Subcutaneous abdominal adipose tissue (tissue), 5 donors: ENCODE data around the gene GPC1.

Experiments
- H3K27ac ChIP-seq: one replicate; pipeline ENCODE4 v1.7.0; 2013; ENCODE audit warnings: low read depth, mild to moderate bottlenecking, inconsistent platforms, low read length, moderate library complexity
- H3K27me3 ChIP-seq, 5 donors: one replicate each; pipeline ENCODE4 v1.7.0; 2013; ENCODE audit warnings: low read length in 5 of 5, inconsistent platforms in 1 of 5; ENCODE audit not compliant: control insufficient read depth in 5 of 5, insufficient read depth in 4 of 5
- H3K36me3 ChIP-seq, 5 donors: one replicate each; pipeline ENCODE4 v1.7.0; 2013; ENCODE audit warnings: low read length in 5 of 5; ENCODE audit not compliant: control insufficient read depth in 5 of 5, insufficient read depth in 5 of 5
- H3K4me1 ChIP-seq, 5 donors: one replicate each; pipeline ENCODE4 v1.7.0; 2013; ENCODE audit warnings: low read length in 5 of 5, mild to moderate bottlenecking in 3 of 5, moderate library complexity in 1 of 5; ENCODE audit not compliant: control insufficient read depth in 5 of 5, insufficient read depth in 5 of 5
- H3K4me3 ChIP-seq, 5 donors: one replicate each; pipeline ENCODE4 v1.7.0; 2013; ENCODE audit warnings: low read length in 5 of 5, low read depth in 1 of 5
- H3K9ac ChIP-seq, 5 donors: one replicate each; pipeline ENCODE4 v1.7.0; 2013; ENCODE audit warnings: low read length in 5 of 5, mild to moderate bottlenecking in 4 of 5, moderate library complexity in 3 of 5
- H3K9me3 ChIP-seq, 5 donors: one replicate each; pipeline ENCODE4 v1.7.0; 2013; ENCODE audit warnings: low read length in 5 of 5; ENCODE audit not compliant: control insufficient read depth in 5 of 5
- donor health status: healthy.
- donor health status: healthy.
- donor health status: healthy.
- donor health status: healthy.
- donor health status: healthy.

Gene GPC1

GRCh38 chr2:240512666-240513535 lies 77.4 kb downstream of the GPC1 start:
- Histone ChIP-seq H3K9me3 (no peaks in the 10 kb centered on the region), H3K36me3 (peaks cover 0 to 29% (median 7%) of the 10 kb centered on the region in 5 donors), H3K4me3 (no peak overlapping the region), H3K27me3 (no peaks in the 10 kb centered on the region), H3K27ac (no peak overlapping the region), H3K9ac (no peak overlapping the region), H3K4me1 (peaks cover 0 to 10% (median 5%) of the 10 kb centered on the region in 5 donors)

GRCh38 chr2:240513549-240514287 lies 78.3 kb downstream of the GPC1 start:
- Histone ChIP-seq H3K4me3 (no peak overlapping the region), H3K9ac (no peak overlapping the region), H3K36me3 (peaks cover 0 to 29% (median 7%) of the 10 kb centered on the region in 5 donors), H3K4me1 (peaks cover 0 to 10% (median 5%) of the 10 kb centered on the region in 5 donors), H3K27me3 (no peaks in the 10 kb centered on the region), H3K27ac (no peak overlapping the region), H3K9me3 (no peaks in the 10 kb centered on the region)

GRCh38 chr2:240514631-240515030 lies 79.2 kb downstream of the GPC1 start:
- Histone ChIP-seq H3K9ac (no peak overlapping the region), H3K27me3 (peaks cover 0 to 3% (median 0%) of the 10 kb centered on the region in 5 donors), H3K4me1 (peaks cover 0 to 14% (median 10%) of the 10 kb centered on the region in 5 donors), H3K4me3 (no peak overlapping the region), H3K9me3 (no peaks in the 10 kb centered on the region), H3K36me3 (peaks cover 0 to 20% (median 7%) of the 10 kb centered on the region in 5 donors), H3K27ac (no peak overlapping the region)

- no peaks in the 10 kb centered on the region for H3K9me3 ChIP-seq
- peaks cover 6 to 12% (median 8%) of the 10 kb centered on the region in 5 donors for H3K27me3 ChIP-seq
- no peak overlapping the region for H3K9ac ChIP-seq
- H3K27ac ChIP-seq: no peak overlapping the region
- no peak overlapping the region for H3K4me3 ChIP-seq
- peaks cover 0 to 22% (median 20%) of the 10 kb centered on the region in 5 donors for H3K4me1 ChIP-seq
- peaks cover 0 to 8% (median 2%) of the 10 kb centered on the region in 5 donors for H3K36me3 ChIP-seq
Measured at GRCh38 chr2:240517342-240517741, 81.9 kb downstream of the GPC1 start.
